ENCODE results near the gene YARS2.

YARS2 gene

DNA sequence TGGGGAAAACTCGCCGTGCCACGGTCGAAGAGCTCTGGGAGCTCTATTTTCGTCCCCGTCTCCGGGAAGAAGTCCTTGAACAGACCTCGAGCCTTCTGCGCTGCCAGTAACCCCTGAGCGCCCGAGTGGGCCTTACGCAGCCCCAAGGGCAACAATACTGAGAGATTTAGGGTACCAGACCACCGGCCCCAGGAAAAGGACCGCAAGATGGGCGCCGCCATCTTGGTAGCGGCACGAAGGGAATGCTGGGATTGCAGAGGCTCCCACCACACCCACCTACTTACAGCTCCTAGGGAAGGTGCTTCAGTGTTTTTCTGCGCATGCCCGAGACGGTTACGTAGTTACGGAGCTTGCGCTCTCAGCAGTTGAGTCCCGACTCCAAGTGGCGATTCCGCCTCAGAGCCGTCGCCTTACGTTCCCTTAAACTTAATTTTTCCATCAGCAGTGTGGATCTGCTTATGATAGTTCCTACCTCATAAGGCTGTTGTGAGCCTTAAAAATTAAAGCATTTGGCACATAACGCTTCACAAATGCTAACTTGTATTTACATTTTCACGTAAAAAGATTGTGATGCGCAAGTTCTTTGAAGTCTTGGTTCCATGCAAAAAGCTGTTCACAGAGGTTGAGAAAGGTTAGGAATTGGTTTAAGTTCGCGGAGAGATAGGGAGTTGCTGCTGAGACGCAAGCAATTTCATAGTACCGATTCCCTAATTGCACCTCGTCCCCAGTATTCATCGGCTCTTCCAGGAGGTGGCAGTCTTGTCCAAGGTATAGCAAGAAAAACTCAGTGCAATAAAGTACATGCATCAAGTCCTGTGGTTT, at the start of gene YARS2:
YARS2 (minus strand) TSS at position 244 of the 822 bp plus-strand sequence; CDS start at position 221, 23 bp downstream.
- in situ Hi-C loops (cut with HindIII; ENCODE audit: low sequenced_read_pairs), result no loop called here

DNA sequence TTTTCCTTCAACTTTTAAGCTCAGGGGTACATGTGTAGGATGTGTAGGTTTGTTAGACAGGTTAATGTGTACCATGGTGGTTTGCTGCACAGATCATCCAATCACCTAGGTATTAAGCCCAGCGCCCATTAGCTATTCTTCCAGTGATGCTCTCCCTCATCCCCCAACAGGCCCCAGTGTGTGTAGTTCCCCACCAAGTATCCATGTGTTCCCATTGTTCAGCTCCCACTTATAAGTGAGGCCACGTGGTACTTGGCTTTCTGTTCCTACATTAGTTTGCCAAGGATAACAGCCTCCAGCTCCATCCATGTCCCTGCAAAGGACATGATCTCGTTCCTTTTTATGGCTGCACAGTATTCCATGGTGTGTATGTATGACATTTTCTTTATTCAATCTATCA, 48.6 kb upstream of the YARS2 start:
- in situ Hi-C loops (cut with HindIII; ENCODE audit: low sequenced_read_pairs), result no loop called here

DNA sequence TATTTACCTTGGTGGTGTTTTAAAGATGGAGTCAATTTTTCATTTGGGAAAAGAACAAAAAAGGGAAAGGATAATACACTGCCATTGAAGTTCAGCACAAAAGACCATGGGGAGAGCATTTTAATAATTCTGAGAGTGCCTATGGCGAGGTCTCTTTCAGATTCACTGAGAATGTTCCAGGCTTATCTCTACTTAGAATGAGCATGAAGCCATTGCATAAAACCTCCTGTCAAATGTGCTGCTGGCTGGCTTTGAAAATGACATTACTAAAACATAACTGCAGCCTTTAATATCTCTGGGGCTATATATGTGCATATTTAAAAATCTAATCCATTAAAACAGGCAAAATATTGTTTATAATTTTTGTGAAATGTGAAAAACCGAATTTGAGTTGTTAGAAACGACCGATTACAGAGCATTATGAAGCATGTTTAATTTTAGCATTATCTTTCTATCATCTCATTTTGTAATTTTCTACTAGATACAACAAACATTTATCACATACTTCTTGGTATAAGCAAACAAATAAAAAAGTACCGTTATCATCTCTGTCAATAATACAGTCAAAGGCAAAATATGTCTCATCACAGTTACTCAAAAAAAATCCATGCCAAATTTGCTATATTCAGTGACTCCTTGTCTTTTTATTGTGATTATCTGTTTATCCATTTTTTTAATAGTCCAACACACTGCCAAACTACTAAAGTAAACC, 45.7 kb upstream of the YARS2 start:
- in situ Hi-C loops (cut with HindIII; ENCODE audit: low sequenced_read_pairs), result no loop called here

DNA sequence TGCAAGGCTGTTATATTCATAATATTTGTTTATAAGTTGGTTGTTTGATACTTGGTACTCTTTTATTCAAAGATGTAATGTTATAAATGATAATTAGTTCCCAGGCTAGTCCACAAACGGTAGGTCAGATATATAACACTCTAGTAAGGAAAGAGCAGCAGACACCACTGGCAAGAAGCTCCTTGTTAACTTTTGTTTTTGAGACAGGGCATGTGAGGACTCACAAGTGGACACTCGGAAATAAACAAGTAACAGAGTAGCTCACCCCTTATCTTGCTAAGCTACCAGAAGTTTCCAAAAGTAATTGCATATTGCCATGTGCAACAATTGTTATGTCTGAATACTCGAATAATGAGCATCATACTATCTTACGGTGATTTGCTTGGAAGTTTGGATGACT, 38.6 kb upstream of the YARS2 start:
- in situ Hi-C loops (cut with HindIII; ENCODE audit: low sequenced_read_pairs), result no loop called here

DNA sequence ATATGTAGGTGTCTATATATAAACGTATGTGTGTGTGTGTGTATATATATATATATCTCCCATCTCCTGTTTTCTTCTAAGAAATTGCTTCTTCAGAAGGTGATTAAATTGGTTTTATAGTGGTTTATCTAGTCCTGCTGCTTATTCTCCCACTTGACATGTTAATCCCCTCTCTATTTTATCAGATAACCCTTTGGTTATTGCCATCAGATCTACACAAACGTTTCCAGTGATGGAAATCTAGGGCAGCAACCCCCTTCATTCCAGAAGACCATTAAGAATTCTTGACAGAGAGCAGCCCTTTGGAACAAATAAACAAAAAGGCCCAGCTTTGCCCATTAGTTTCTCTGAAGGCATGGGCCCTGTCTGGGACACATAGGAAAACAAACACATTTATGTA, 34.2 kb upstream of the YARS2 start:
- in situ Hi-C loops (cut with HindIII; ENCODE audit: low sequenced_read_pairs), result no loop called here

DNA sequence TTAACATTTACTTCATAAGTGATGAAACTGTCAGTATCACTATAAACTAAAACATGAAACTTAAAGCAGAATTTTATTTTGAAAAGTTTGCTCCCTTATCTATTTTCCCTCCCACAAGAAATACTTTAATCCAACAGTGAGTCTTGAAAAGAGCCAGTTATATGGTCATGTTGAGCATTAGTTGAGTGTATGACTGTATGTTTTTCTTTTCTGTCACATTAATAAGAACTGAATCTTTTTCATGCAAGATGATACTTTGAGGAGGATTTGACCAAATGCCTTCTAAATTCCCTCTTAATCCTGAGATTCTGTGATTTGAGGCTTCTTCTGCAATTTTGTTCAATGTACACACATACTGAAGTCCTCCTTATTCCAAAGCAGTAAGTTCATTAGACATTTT, 33.7 kb upstream of the YARS2 start:
- in situ Hi-C loops (cut with HindIII; ENCODE audit: low sequenced_read_pairs), result no loop called here

DNA sequence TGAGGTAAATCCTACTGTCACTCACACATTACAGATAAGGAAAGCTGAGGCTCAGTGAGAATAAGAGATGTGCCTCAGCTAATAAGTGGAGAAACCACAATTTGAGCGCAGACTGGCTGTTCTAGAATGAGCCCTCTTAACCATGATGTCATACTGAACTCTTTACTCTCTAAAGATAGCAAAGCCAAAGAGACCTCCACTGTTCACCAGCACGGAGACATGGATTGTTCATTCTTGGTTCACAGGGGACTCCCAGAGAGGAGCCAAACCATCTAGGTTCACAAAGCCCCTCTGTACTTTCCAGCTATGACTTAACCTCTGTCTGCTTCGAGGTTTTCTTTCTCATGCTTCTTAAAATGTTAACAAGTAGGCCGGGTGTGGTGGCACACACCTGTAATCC, 32.7 kb upstream of the YARS2 start:
- in situ Hi-C loops (cut with HindIII; ENCODE audit: low sequenced_read_pairs), result no loop called here

DNA sequence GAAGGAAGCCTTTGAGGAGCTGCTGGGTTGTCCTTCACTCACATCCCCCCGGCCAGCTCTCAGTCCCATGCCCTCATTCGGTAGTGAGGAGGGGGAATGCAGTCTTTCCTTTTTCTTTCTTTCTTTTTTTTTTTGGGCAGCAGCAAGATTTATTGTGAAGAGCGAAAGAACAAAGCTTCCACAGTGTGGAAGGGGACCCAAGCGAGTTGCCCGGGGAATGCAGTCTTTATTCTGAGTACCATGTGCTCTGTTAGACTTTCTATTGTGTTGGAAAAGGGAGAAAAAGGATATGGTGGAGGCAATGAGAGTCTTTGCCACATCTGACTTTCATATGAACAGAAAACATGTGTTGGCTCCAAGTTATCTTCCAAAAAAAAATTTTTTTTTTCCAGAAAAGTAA, 29.9 kb upstream of the YARS2 start:
- in situ Hi-C loops (cut with HindIII; ENCODE audit: low sequenced_read_pairs), result no loop called here

DNA sequence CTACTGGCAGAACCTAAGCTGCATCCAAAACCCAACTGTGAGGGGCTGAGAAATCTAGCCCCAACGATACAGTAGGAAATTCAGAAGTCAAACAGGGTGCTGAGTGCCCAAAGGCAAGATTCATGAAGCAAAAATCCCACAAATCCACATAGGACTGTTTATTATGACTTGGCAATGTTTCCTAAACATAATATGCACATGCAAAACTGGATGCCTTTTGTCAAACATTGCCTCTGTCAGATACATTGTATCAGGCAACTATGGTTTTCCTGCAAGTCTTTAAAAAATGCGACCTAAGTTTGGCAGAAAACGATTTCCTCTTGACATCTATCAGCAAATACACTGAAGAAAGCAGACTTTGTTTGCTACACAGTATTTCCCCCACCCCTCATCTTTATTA, 27.3 kb upstream of the YARS2 start:
- in situ Hi-C loops (cut with HindIII; ENCODE audit: low sequenced_read_pairs), result no loop called here

DNA sequence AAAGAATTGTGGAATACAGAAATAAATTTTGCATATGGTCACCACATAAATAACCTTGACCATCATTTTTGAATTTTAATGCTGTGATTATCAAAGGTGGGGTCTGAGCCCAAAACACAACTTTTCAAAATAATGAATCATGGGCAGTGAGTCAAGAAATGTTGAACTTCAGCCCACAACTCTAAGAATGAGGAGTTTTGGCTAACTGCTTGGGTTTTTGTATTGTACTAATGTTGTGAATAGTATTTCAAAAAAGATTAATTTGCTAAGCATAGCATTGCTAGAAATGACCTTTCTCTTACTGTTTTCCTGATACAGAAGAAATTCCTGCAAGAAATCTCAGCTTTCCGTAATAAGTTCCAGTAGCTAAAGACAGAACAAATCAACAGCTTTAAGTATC, 24.4 kb upstream of the YARS2 start:
- in situ Hi-C loops (cut with HindIII; ENCODE audit: low sequenced_read_pairs), result no loop called here

DNA sequence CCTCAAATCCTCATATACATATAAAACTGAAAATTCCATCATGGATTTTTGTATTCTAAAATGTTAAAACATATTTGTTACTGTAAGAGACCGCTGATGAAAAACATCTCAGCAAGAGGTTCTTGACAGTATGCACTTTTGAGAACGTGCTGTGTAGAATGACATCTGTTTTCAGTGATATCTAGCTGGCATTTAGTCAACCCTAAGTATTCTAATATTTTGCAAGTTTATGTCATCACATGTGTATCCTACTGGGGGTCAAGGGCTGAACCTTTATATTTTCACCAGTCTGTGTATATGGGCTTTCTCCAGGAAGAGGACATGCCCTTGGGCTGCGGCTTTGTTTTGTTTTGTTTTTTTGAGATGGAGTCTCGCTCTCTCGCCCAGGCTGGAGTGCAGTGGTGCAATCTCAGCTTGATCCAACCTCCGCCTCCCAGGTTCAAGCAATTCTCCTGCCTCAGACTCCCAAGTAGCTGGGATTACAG, 22.0 kb upstream of the YARS2 start:
- in situ Hi-C loops (cut with HindIII; ENCODE audit: low sequenced_read_pairs), result no loop called here

DNA sequence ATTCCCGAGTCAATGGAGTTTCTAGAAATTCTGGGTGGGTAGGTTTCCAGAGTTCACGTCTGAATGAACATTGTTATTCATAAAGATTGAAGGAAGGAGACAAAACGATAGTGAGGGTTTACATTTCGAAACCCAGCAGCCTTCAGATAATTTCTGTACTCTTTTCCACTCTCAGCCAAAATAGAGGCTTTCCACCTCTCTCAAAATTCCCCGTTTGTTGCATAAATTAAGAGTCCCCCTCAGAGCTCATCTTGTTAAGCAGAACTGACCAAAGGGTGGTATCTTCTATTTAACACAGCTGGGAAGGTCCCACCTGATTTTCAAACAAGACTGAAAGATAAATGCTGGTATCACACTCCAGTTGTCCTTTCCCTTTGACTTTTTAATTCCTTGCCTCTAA, 21.5 kb upstream of the YARS2 start:
- in situ Hi-C loops (cut with HindIII; ENCODE audit: low sequenced_read_pairs), result no loop called here

DNA sequence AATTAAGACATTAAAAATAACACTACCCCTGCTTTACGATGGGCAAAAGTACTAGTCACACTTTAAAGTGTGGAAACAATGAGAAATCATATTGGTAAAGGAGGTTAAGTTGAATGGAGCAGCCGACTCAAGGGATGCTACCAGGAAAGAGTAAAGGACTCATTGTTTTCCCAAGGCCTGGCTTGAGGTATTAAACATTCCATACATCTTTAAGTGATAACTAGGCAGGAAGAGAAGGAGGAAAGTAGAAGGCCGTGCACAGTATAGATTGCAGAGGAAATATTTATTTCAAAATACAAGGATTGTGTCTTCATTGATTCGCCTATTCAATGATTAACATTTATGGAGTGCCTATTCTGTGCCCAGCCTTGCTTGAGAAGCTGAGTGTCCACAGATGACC, 20.6 kb upstream of the YARS2 start:
- in situ Hi-C loops (cut with HindIII; ENCODE audit: low sequenced_read_pairs), result no loop called here

DNA sequence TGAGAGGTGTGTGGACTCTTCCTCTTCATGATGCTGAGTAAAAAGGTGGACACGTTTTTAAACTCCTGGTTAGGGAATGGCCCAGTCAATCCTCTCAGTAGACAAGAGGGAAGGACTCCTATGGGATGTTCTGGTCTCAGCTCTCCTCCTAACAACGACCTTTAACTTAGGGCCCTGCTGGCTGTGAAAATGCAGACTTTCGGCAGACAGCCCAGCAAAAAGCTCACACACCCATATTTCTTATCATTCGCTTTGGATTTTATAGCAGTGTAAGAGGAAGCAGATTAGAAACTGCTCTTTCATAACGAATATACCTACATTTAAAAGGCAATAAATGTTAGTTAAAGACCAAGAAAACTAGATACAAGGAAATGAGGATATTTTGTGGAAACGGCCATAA, 18.0 kb upstream of the YARS2 start:
- in situ Hi-C loops (cut with HindIII; ENCODE audit: low sequenced_read_pairs), result no loop called here

DNA sequence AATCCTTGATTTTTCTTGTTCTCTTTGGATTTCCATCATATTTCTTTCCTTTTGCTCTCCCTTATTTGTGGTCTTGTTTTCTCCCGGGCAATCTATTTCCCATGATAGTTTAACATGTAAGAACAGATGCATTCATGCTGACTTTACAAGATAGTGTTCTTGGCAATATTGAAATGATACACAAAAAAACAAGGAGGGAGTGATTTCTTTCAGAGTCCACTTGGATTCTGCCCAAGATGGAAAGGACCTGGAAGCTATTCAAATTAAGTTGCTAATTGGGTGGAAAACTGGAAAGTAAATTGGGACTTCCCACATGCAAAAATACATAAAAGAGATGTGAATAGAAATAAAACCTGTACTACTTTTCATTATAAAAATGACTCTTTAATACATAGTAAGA, 14.4 kb upstream of the YARS2 start:
- in situ Hi-C loops (cut with HindIII; ENCODE audit: low sequenced_read_pairs), result no loop called here

DNA sequence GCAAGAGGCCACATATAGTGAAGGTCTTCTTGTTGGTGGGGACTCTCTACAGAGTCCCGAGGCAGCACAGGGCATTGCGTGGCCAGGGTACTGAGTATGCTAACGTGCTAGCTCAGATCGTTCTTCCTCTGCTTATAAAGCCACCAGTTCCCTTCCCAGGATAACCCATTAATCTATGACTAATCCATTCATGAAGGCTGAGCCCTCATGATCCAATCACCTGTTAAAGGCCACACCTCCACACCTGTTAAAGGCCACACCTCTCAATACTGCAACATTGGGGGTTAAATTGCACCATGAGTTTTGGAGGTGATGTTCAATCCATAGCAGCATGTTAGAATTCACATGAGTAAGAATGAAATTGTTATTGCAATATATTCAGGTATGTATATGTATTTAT, 12.8 kb upstream of the YARS2 start:
- in situ Hi-C loops (cut with HindIII; ENCODE audit: low sequenced_read_pairs), result no loop called here

DNA sequence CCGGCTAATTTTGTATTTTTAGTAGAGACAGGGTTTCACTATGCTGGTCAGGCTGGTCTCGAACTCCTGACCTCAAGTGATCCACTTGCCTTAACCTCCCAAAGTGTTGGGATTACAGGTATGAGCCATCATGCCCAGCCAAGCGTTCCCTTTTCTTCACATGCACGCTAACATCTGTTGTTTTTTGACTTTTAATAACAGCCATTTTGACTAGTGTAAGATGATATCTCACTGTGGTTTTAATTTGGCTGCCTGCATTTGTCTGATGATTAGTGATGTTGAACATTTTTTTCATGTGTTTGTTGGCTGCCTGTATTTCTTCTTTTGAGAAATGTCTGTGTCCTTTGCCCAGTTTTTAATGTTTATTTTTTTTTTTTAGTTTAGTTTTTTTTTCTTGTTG, 10.2 kb upstream of the YARS2 start:
- in situ Hi-C loops (cut with HindIII; ENCODE audit: low sequenced_read_pairs), result no loop called here

DNA sequence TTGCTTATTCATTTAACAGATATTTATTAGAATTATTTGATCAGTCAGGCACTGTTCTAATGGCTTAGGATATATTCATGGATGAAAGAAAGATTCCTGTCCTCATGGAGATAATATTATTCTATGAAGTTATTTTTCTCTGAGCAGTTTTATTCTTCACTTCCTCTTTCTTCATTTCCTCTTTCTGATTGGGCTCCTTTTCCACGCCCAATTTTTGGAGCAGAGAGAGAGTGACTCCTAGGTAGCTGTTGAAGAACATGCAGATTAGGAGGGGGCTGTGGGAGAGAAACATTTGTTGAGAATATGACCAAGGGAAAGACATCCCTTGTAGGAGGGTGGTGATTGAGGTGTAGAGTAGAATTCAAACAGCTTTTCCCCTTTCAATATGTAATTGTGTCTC, 6.0 kb upstream of the YARS2 start:
- in situ Hi-C loops (cut with HindIII; ENCODE audit: low sequenced_read_pairs), result no loop called here

DNA sequence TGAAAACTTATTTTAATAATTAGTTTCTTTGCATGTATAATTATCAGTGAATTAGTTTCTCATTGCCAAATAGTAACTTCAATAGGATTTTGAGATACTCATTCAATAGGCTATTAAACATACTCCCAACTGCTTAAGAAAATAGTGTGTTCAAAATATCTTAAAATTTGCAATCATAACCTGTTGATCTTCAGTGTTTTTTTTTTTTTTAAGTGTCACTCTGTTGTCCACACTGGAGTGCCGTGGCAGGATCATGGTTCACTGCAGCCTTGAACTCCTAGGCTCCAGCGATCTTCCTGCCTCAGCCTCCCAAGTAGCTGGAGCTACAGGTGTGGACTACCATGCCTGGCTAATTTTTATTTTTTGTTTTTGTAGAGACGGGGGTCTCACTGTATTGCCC, 1.5 kb upstream of the YARS2 start:
- in situ Hi-C loops (cut with HindIII; ENCODE audit: low sequenced_read_pairs), result no loop called here

DNA sequence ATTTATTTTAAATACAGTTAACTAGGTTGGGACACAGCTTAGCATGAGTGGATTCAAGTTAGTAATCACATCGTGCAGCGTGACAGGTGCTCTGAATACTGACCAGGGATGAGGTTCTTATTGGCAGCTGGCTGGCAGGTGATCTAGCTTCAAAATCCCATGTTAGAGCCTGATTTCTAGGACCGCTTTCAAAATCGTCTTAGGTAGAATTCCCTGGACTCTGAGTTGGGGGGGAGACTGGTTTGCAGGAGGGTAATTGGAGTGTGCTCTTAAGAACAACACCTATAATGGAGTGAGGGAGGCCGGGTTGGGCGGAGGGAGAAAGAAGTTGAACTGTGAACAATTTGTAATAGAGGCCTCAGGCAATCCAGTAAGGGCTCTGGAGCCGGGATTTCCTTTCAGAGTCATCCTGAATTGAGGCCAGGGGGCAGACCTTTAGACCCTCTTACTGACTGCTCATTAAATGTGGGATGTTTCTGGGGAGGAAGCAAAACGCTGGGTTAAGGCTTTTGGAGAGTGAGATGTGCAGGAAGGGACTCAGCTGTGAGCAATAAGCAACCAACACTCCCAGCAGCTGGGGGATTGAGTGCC, 874 bp upstream of the YARS2 start:
- in situ Hi-C loops (cut with HindIII; ENCODE audit: low sequenced_read_pairs), result no loop called here

DNA sequence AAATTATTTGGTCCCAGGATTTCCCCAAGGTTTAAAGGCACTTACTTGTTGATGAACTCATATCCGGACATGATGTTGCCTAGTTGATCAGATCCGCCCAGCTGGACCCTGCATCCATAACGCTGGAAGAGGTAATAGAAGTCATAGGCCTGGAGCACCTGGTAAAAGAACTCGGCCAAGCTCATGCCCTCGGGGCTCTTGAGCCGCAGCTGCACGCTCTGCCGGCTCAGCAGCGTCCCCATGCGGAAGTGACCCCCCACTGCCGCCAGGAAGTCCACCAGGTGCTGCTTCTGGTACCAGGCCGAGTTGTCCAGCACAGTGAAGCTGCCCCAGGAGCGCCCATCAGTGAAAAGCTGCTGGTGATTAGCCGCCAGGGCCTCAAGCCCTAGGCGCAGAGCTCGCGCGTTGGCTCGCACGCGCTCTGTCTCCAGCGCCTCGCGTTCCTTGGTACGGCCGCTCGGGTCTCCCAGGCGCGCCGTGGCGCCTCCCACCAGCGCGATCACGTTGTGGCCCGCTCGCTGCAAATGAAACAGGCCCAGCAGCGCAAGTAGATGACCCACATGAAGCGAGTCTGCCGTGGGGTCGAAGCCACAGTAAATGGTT, 545 bp downstream of the YARS2 start:
- in situ Hi-C loops (cut with HindIII; ENCODE audit: low sequenced_read_pairs), result no loop called here

DNA sequence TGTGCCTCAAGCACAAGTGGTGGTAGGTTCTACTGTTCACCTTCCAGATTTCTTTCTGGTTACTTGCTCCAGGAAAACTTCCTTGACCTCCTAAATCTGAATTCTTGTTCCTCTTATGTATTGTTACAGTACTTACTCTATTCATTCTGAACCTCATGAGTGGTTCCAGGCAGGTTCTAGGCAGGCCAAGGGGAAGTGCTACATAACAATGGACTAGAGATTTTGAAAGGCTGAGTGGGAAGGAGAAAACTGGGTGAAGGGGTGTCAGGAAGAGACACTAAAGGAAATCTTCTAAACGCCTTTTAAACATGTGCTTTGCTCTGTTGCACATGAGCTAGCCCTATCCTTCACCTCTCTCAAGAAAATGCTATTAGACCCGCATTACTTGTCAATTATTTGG, 1.6 kb downstream of the YARS2 start:
- in situ Hi-C loops (cut with HindIII; ENCODE audit: low sequenced_read_pairs), result no loop called here
